GM19025 (cell line): ENCODE measurements around the gene SF3B5.
"Not testable (repeated sequence)": the region's sequence is repeated elsewhere in the genome, so short reads cannot be mapped to it uniquely, and the experiment has no call there.

ENCODE experiments used
- ATAC-seq: cut with Tn5 transposase; IDR thresholded peaks from one replicate; pipeline ENCODE4 v1.9.1; 2021; ENCODE audit warnings: mild to moderate bottlenecking, low read depth, moderate library complexity; ENCODE audit not compliant: unreplicated experiment

Gene SF3B5

DNA sequence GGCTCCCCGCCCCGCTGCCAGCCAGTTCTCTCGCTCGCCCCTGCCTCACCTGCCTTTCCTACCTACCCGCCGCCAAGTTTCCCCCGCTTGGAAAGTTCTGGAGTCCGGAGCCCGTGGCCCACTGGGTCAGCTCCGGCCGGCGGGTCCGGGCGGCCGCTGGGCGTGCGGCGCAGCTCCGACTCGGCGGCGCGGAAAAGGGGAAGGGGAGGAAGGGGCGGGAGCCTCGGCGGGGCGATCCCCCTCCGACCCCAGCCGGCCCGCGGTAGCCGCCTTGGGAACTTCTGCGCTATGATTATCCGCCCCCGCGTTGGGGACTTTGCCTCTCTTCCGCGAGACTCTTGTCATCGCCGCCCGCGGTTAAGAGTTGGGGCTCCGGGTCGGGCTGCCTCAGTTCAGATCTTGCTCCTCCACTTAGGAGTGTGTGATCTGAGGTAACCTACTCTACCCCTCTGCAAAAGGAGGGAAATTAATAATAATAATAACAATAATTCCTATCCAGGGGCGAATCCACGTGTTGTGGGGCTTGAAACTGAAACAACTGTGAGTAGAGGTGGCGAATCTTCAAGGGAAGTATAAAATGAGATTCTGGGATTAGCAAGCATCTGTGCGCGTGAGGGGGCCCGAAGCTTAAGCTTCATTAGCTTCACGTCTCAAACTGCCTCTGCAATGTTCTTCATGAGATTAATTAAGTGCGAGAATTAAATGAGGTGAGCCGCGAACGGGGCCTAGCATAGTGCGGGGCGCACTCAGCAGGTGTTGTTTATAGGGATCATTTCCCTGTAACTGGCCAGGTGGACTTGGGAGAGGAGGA lies 30.8 kb downstream of the SF3B5 start:
- peak; percentile 9 for ATAC-seq

DNA sequence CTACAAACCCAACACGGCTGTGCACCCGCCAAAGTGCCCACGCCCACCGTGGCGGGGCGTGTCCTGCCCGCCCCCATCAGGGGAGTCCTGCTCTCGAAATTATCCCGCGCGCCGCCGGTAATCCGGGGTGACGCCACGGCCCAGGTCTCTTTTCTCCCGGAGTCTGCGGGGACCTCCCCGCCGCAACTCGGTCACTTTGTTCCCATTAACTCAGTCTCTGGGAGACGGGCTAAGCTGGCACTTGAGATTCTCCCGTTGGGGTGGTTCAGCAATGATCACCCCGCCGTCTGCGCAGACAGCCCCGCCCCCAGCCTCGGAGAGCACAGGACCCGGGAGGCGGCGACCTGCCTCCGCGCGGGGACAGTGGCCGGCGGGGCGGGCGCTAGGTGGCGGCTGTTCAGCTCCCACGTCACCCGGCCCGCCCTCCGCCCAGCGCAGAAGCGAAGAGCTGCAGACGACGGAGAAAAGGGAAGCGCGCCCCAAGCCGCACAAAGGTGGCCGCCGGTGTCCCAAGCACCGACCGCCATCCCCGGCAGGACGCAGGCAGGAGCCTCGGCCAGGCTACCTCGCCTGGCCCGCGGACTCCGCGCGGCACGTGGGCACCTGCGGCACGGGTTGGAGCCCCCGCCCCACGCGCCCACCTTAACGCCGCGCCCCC lies 31.5 kb downstream of the SF3B5 start:
- peak; percentile 83 for ATAC-seq

DNA sequence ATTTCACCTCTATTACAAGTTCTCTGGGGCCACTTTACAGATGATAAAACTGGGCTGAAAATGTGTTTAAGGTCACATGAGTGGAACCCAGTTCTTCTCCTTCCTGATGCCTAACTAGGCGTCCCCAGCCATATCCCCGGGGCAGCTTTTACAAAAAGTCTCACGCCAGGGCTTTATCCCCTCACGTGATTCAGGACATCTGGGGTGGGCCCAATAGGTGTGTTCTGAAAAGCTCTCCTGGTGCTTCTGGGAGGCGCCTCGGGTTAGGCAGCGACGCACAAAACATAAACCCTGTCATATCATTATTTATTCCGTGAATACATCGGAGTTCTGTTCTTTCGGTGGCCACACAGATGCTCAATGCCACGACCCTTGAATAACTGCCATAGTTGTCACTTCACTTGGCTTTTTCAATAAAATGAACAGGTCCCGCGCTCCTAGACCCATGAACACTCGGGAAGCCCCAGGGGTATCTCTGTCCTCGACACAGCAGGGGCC lies 32.1 kb downstream of the SF3B5 start:
- no peak for ATAC-seq

DNA sequence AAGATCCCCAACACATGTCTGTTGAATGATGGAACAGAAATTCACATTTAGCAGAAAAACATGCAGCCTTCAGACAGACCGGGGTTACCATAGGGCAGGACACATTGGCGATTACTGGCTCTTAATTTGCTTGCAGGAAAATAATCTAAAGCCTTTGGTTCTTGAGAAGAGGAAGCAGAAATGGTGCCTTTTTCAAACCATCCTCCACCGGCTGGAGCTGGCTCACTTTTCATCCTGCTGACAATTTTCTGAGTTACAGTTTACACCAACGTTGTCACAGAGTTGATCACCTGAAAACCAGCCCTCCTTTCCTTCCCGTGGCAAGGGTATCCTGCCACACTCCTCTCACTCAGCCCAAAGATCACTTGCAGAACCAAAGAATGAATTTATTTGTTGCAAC lies 32.6 kb downstream of the SF3B5 start:
- no peak for ATAC-seq

DNA sequence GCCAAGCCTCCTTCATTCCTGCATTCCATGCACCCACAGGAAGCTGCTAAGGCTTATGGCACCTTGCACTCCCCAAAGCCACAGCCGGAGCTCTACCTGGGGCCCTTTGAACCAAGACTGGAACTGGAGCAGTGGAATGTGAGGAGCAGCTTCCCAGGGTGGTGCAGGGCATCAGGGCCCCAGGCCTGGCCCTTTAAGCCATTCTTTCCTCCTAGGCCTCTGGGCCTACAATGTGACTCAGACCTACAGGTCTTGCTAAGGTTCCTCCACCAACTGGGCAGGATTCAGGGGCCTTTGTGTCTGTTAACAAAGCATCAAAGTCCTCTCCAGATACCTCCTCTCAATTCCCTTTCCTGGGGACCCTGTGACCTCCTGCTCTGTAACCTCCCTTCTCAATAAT lies 36.2 kb downstream of the SF3B5 start:
- ATAC-seq = no peak

DNA sequence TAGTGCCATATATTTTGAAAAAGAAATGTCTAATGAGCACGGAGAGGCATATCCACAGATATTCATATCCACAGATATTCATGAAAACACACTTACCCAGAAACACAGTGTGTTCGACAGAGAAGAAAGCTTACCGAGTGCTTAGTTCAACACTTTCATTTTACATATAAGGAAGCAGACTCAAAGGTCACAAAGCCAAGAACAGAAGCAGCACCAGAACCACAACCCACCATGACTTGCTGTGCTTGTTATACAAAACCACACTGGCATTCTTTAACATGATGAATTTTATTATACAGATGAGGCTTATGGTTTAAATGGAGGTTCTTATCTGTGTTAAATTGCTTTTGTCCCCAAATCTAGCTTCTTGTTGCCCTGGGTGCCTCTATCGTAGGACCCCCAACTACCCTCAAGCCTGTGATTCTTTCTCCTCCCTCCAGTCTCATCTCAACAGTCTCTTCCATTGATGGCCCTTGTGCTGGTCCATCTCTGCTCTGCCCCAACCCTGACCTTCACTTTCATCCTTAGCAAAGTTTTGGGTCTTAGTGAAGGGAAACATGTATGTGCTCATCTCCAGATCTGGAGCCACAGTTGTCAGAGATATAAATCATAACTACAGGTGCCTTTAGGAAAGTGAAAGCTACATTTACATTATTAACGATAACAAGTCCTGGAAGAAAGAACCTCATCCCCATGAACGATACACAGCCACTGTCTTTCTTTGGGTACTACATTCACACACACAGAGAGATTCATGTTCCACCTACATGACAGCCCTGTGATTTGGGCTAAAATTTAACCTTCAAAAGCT lies 40.0 kb downstream of the SF3B5 start:
- ATAC-seq = peak; percentile 86

DNA sequence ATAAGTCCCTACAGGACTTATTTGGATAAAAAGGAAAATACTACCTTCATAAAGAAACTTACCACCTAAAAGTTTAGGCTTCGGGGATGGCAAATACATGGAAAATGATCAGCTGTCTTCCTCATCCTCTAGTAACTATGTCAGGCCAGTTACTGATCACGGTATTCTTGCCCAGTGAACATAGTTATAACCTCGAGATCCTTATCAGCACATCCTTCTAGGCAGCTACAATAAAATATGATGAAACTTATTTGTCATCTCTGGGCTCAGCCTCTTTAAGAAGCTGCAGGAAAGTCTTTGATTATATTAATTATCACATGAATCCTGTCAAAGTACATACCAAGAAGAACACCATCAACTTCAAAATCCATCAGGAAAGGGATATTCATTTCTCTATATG lies 41.8 kb downstream of the SF3B5 start:
- no peak for ATAC-seq

DNA sequence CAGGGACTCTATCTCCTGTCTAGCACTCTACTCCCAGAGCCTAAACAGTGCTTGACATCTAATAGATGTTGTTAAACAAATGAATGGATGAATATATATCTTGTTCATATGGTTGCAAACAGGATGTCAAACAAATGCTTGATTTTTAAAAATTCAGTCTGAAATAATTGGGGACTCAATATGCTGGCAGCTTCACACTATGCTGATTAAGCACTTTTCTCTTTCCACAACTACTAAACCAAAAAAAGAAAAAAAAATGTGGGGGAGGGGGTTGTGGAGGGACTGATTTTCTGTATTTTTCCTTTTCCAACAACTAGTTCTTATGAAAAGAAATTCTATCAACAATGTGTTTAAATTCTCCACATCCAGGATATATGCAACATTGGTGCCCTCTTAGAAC lies 42.9 kb downstream of the SF3B5 start:
- no peak for ATAC-seq

DNA sequence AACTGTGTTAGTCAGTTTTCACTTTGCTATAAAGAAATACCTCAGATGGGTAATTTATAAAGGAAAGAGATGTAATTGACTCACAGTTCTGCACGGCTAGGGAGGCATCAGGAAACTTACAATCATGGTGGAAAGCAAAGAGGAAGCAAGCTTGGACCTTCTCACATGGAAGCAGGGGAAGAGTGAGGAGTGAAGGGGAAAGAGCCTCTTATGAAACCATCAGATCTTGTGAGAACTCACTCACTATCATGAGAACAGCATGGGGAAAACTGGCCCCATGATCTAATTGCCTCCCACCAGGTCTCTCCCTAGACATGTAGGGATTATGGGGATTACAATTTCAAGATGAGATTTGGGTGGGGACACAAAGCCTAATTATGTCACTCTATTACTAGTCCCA lies 46.0 kb downstream of the SF3B5 start:
- no peak for ATAC-seq

DNA sequence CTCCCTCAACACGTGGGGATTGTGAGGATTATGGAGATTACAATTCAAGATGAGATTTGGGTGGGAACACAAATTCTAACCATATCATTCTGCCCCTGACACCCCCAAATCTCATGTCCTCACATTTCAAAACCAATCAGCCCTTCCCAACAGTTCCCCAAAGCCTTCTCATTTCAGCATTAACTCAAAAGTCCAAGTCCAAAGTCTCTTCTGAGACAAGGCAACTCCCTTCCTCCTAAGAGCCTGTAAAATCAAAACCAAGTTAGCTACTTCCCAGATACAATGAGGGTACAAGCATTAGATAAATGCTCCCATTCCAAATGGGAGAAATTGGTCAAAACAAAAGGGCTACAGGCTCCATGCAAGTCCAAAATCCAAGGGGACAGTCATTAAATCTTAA lies 47.7 kb downstream of the SF3B5 start:
- ATAC-seq = no peak

DNA sequence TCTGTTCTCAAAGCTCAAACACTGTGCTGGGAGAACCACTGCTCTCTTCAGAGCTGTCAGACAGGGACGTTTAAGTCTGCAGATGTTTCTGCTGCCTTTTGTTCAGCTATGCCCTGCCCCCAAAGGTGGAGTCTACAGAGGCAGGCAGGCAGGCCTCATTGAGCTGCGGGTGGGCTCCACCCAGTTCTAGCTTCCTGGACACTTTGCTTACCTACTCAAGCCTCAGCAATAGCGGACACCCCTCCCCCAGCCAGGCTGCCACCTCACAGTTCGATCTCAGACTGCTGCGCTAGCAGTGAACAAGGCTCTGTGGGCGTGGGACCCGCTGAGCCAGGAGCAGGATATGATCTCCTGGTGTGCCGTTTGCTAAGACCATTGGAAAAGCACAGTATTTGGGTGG lies 48.7 kb downstream of the SF3B5 start:
- ATAC-seq = not testable (repeated sequence)

DNA sequence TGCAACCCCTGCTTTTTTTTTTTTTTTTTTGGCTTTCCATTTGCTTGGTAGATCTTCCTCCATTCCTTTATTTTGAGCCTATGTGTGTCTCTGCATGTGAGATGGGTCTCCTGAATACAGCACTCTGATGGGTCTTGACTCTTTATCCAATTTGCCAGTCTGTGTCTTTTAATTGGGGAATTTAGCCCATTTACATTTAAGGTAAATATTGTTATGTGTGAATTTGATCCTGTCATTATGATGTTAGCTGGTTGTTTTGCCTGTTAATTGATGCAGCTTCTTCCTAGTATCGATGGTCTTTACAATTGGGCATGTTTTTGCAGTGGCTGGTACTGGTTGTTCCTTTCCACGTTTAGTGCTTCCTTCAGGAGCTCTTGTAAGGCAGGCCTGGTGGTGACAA lies 50.4 kb downstream of the SF3B5 start:
- ATAC-seq = not testable (repeated sequence)
